Measurements from ENCODE around the gene GPR18. TPM values are rescaled to one million over a fixed set of nuclear protein-coding genes. Genes with fewer than 3 reads are reported as not detected.

Gene GPR18
- polyA plus RNA-seq, 4 donors: 0.11 to 0.32 (median 0.25) TPM

- DNase-seq (ENCODE audit: low read depth in 4 of 4, low spot score in 3 of 4): no peak
Observed at GRCh38 chr13:99294198-99294597, 36.0 kb upstream of the GPR18 start.

GRCh38 chr13:99293178-99293577 is 35.0 kb upstream of the GPR18 start:
- DNase-seq (ENCODE audit: low read depth in 4 of 4, low spot score in 3 of 4): no peak

- no peak for DNase-seq (ENCODE audit: low read depth in 4 of 4, low spot score in 3 of 4)
Observed at GRCh38 chr13:99290894-99291293, 32.7 kb upstream of the GPR18 start.

GRCh38 chr13:99289674-99290337 is 31.6 kb upstream of the GPR18 start:
- no peak for DNase-seq (ENCODE audit: low read depth in 4 of 4, low spot score in 3 of 4)

GRCh38 chr13:99289271-99289670 is 31.1 kb upstream of the GPR18 start:
- DNase-seq (ENCODE audit: low read depth in 4 of 4, low spot score in 3 of 4): no peak

GRCh38 chr13:99288089-99288488 is 29.9 kb upstream of the GPR18 start:
- no peak for DNase-seq (ENCODE audit: low read depth in 4 of 4, low spot score in 3 of 4)

- DNase-seq (ENCODE audit: low read depth in 4 of 4, low spot score in 3 of 4): no peak
Observed at GRCh38 chr13:99287551-99287950, 29.4 kb upstream of the GPR18 start.

GRCh38 chr13:99285432-99286182 is 27.4 kb upstream of the GPR18 start:
- DNase-seq (ENCODE audit: low read depth in 4 of 4, low spot score in 3 of 4): no peak

GRCh38 chr13:99282264-99283231 is 24.4 kb upstream of the GPR18 start:
- DNase-seq (ENCODE audit: low read depth in 4 of 4, low spot score in 3 of 4): no peak

GRCh38 chr13:99281811-99282263 is 23.7 kb upstream of the GPR18 start:
- DNase-seq (ENCODE audit: low read depth in 4 of 4, low spot score in 3 of 4): no peak

- DNase-seq (ENCODE audit: low read depth in 4 of 4, low spot score in 3 of 4): peak in 1 of 4 donors; percentile 4
Observed at GRCh38 chr13:99280166-99280565, 22.0 kb upstream of the GPR18 start.

GRCh38 chr13:99279637-99280036 is 21.5 kb upstream of the GPR18 start:
- DNase-seq (ENCODE audit: low read depth in 4 of 4, low spot score in 3 of 4): no peak

GRCh38 chr13:99278843-99279242 is 20.7 kb upstream of the GPR18 start:
- DNase-seq (ENCODE audit: low read depth in 4 of 4, low spot score in 3 of 4): no peak

- no peak for DNase-seq (ENCODE audit: low read depth in 4 of 4, low spot score in 3 of 4)
Observed at GRCh38 chr13:99278200-99278599, 20.0 kb upstream of the GPR18 start.

GRCh38 chr13:99277629-99278028 is 19.4 kb upstream of the GPR18 start:
- no peak for DNase-seq (ENCODE audit: low read depth in 4 of 4, low spot score in 3 of 4)

GRCh38 chr13:99276706-99277105 is 18.5 kb upstream of the GPR18 start:
- no peak for DNase-seq (ENCODE audit: low read depth in 4 of 4, low spot score in 3 of 4)

GRCh38 chr13:99275093-99275469 is 16.9 kb upstream of the GPR18 start:
- no peak for DNase-seq (ENCODE audit: low read depth in 4 of 4, low spot score in 3 of 4)

GRCh38 chr13:99273128-99273527 is 14.9 kb upstream of the GPR18 start:
- DNase-seq (ENCODE audit: low read depth in 4 of 4, low spot score in 3 of 4): no peak

GRCh38 chr13:99272481-99272880 is 14.3 kb upstream of the GPR18 start:
- no peak for DNase-seq (ENCODE audit: low read depth in 4 of 4, low spot score in 3 of 4)

- no peak for DNase-seq (ENCODE audit: low read depth in 4 of 4, low spot score in 3 of 4)
Observed at GRCh38 chr13:99271249-99271648, 13.1 kb upstream of the GPR18 start.

GRCh38 chr13:99270518-99270917 is 12.3 kb upstream of the GPR18 start:
- DNase-seq (ENCODE audit: low read depth in 4 of 4, low spot score in 3 of 4): no peak
